ENCODE results near the gene SETX. TPM values are rescaled to one million over a fixed set of nuclear protein-coding genes. Genes with fewer than 3 reads are reported as not detected.

Gene SETX, protein sequence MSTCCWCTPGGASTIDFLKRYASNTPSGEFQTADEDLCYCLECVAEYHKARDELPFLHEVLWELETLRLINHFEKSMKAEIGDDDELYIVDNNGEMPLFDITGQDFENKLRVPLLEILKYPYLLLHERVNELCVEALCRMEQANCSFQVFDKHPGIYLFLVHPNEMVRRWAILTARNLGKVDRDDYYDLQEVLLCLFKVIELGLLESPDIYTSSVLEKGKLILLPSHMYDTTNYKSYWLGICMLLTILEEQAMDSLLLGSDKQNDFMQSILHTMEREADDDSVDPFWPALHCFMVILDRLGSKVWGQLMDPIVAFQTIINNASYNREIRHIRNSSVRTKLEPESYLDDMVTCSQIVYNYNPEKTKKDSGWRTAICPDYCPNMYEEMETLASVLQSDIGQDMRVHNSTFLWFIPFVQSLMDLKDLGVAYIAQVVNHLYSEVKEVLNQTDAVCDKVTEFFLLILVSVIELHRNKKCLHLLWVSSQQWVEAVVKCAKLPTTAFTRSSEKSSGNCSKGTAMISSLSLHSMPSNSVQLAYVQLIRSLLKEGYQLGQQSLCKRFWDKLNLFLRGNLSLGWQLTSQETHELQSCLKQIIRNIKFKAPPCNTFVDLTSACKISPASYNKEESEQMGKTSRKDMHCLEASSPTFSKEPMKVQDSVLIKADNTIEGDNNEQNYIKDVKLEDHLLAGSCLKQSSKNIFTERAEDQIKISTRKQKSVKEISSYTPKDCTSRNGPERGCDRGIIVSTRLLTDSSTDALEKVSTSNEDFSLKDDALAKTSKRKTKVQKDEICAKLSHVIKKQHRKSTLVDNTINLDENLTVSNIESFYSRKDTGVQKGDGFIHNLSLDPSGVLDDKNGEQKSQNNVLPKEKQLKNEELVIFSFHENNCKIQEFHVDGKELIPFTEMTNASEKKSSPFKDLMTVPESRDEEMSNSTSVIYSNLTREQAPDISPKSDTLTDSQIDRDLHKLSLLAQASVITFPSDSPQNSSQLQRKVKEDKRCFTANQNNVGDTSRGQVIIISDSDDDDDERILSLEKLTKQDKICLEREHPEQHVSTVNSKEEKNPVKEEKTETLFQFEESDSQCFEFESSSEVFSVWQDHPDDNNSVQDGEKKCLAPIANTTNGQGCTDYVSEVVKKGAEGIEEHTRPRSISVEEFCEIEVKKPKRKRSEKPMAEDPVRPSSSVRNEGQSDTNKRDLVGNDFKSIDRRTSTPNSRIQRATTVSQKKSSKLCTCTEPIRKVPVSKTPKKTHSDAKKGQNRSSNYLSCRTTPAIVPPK (N-terminal part only)
- 88.9 and 125 TPM in 2 replicates for total RNA-seq

DNA sequence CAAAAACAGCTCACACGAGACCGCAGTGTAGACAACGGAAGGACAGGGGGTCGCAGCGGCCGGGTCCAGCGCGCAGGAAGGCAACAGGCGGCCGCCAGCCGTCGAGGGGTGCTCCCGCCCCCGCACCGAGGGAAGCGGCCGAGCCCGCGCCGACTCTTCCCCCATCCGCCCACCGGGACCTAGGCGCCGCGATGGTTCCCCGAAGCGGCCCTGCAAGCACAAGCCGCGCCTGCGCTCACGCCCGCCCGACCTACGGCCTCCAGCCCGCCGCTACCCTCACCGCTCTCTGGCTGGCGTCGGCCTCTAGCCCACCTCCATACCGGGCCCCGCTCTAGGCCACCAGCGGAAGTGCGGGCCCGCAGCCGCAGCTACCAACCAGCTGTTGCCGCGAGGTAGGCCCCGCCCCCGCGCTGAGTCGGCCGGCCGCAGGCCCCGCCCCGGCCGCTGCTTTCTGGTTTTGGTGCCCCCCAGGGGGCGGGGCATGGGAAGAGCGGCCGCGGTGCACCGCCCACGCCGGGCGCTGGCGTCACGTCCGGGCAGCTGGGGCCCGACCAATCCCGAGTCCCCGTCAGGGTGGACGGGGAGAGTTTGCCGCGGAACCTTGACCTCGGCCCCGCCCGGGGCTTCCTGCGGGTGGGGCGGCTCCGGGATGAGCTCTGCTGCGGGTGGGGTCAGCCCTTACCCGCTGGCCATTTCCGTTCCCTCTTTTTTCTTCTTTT lies at the start of gene SETX:
Gene SETX, minus strand, starts transcription at position 350 of the 719 bp plus-strand sequence. CDS start 5,558 bp downstream, outside the sequence.

Other genes starting within 250 kb of the SETX start
- gene NTNG2, start 192.9 kb downstream of the SETX start, total RNA-seq, result 1.1 and 2.8 TPM in 2 replicates
- gene TTF1, start 51.9 kb upstream of the SETX start, total RNA-seq, result 6.6 and 8.0 TPM in 2 replicates
- gene CFAP77, start 55.2 kb upstream of the SETX start, total RNA-seq, result not detected in 2 replicates
- gene BARHL1, start 227.6 kb upstream of the SETX start, total RNA-seq, result not detected in 2 replicates